Neural progenitor cell (in vitro differentiated cells): ENCODE measurements around the gene MEMO1. TPM values are rescaled to one million over a fixed set of nuclear protein-coding genes. Genes with fewer than 3 reads are reported as not detected.

Experiments used
- DNase-seq: peaks from one replicate; pipeline ENCODE4 v3.0.0-alpha.2; 2016; ENCODE audit warnings: low spot score
- H2AFZ ChIP-seq: fragments of 200-600 bp; sonication (generic); replicated peaks from 2 replicates; pipeline ENCODE4 v1.6.1; 2016; ENCODE audit warnings: antibody characterized with exemption
- H3F3A ChIP-seq: fragments of 200-600 bp; sonication (generic); 2 replicates; pipeline ENCODE4 v1.6.1; 2016; ENCODE audit warnings: antibody characterized with exemption, low read depth
- H3K27ac ChIP-seq: fragments of 200-600 bp; sonication (generic); 2 replicates; pipeline ENCODE4 v1.5.1; 2016; ENCODE audit warnings: mild to moderate bottlenecking
- H3K27me3 ChIP-seq: fragments of 200-600 bp; sonication (generic); 2 replicates; pipeline ENCODE4 v1.6.1; 2016; ENCODE audit warnings: mild to moderate bottlenecking, moderate library complexity
- H3K36me3 ChIP-seq: fragments of 200-600 bp; sonication (generic); 2 replicates; pipeline ENCODE4 v1.5.1; 2016
- H3K4me1 ChIP-seq: fragments of 200-600 bp; sonication (generic); 2 replicates; pipeline ENCODE4 v1.6.1; 2016; ENCODE audit warnings: mixed run types
- H3K4me2 ChIP-seq: fragments of 200-600 bp; sonication (generic); 2 replicates; pipeline ENCODE4 v1.6.1; 2016
- H3K4me3 ChIP-seq: fragments of 200-600 bp; sonication (generic); 2 replicates; pipeline ENCODE4 v1.5.1; 2016
- H3K79me2 ChIP-seq: fragments of 200-600 bp; sonication (generic); 2 replicates; pipeline ENCODE4 v1.6.1; 2016; ENCODE audit warnings: low read depth
- H3K9ac ChIP-seq: fragments of 200-600 bp; sonication (generic); 2 replicates; pipeline ENCODE4 v1.6.1; 2016
- H3K9me3 ChIP-seq: fragments of 200-600 bp; sonication (generic); 2 replicates; pipeline ENCODE4 v1.5.1; 2016; ENCODE audit warnings: low read depth
- H4K20me1 ChIP-seq: fragments of 200-600 bp; sonication (generic); 2 replicates; pipeline ENCODE4 v1.6.1; 2016; ENCODE audit warnings: low read depth
- H3K27ac Mint-ChIP-seq: 3 replicates; pipeline ENCODE4 v1.8.0; 2021; ENCODE audit warnings: mixed read lengths
- H3K27me3 Mint-ChIP-seq: 2 replicates; pipeline ENCODE4 v1.8.0; 2022; ENCODE audit warnings: low read depth, mild to moderate bottlenecking, inconsistent platforms, moderate library complexity, mixed read lengths; ENCODE audit not compliant: insufficient read depth
- H3K36me3 Mint-ChIP-seq: 3 replicates; pipeline ENCODE4 v1.8.0; 2021; ENCODE audit warnings: mixed read lengths
- H3K4me1 Mint-ChIP-seq: 3 replicates; pipeline ENCODE4 v1.8.0; 2021; ENCODE audit warnings: mixed read lengths
- H3K4me3 Mint-ChIP-seq: 3 replicates; pipeline ENCODE4 v1.8.0; 2021; ENCODE audit warnings: mild to moderate bottlenecking, moderate library complexity, mixed read lengths
- H3K9me3 Mint-ChIP-seq: 3 replicates; pipeline ENCODE4 v1.8.0; 2020; ENCODE audit warnings: mixed read lengths
- CTCF ChIP-seq: fragments of 200-600 bp; sonication (generic); IDR thresholded peaks from 2 replicates; pipeline ENCODE4 v1.5.1; 2017; ENCODE audit warnings: antibody characterized with exemption, mild to moderate bottlenecking
- EZH2 ChIP-seq: fragments of 200-600 bp; sonication (generic); IDR thresholded peaks from 2 replicates; pipeline ENCODE4 v1.6.1; 2017; ENCODE audit warnings: antibody characterized with exemption, mild to moderate bottlenecking, moderate library complexity
- EZH2phosphoT487 ChIP-seq: fragments of 200-600 bp; sonication (generic); IDR thresholded peaks from 2 replicates; pipeline ENCODE4 v1.6.1; 2017; ENCODE audit warnings: antibody characterized with exemption
- total RNA-seq: library from RNA; depleted of rRNA; stranded (reverse); fragments of >200 nt; gene quantifications from 2 replicates; pipeline ENCODE4 v1.2.3, GENCODE V29; 2015; ENCODE audit warnings: low replicate concordance

Gene MEMO1
- total RNA-seq, 1 donor from 2014 or later: 25.8 TPM

- DNase-seq: no peak
- no peak overlapping the region for H3K4me3 Mint-ChIP-seq
- peaks cover 35% of the 10 kb centered on the region for H3K79me2 ChIP-seq
These were observed 69.9 kb downstream of the MEMO1 start for GRCh38 chr2:31940920-31941319.

GRCh38 chr2:31937741-31938140 is 73.1 kb downstream of the MEMO1 start:
- H2AFZ ChIP-seq: no peak overlapping the region
- no peaks in the 10 kb centered on the region for H3K4me1 Mint-ChIP-seq
- H3K27me3 Mint-ChIP-seq: no peaks in the 10 kb centered on the region
- H3K36me3 ChIP-seq: no peaks in the 10 kb centered on the region
- H3K4me2 ChIP-seq: no peak overlapping the region
- TF ChIP-seq EZH2 (no peak), EZH2phosphoT487 (no peak), CTCF (no peak)
- H3K36me3 Mint-ChIP-seq: no peaks in the 10 kb centered on the region
- H3K4me1 ChIP-seq: no peaks in the 10 kb centered on the region
- H3K9me3 ChIP-seq: no peaks in the 10 kb centered on the region
- no peak overlapping the region for H3K27ac Mint-ChIP-seq
- no peaks in the 10 kb centered on the region for H4K20me1 ChIP-seq
- DNase-seq: no peak
- H3K4me3 ChIP-seq: no peak overlapping the region
- H3K9ac ChIP-seq: no peak overlapping the region
- H3K9me3 Mint-ChIP-seq: no peaks in the 10 kb centered on the region
- no peak overlapping the region for H3K4me3 Mint-ChIP-seq
- peaks cover 17% of the 10 kb centered on the region for H3K79me2 ChIP-seq
- H3K27me3 ChIP-seq: no peaks in the 10 kb centered on the region
- no peak overlapping the region for H3K27ac ChIP-seq
- H3F3A ChIP-seq: no peaks in the 10 kb centered on the region

More at GRCh38 chr2:31940920-31941319, 69.9 kb downstream of the MEMO1 start:
- no peaks in the 10 kb centered on the region for H3K27me3 Mint-ChIP-seq
- H3K27ac Mint-ChIP-seq: no peak overlapping the region
- H3K9me3 ChIP-seq: no peaks in the 10 kb centered on the region
- no peak overlapping the region for H3K9ac ChIP-seq
- H3K36me3 Mint-ChIP-seq: peaks cover 2% of the 10 kb centered on the region
- H3F3A ChIP-seq: no peaks in the 10 kb centered on the region
- H3K27ac ChIP-seq: no peak overlapping the region
- no peaks in the 10 kb centered on the region for H3K27me3 ChIP-seq
- H3K9me3 Mint-ChIP-seq: no peaks in the 10 kb centered on the region
- no peak overlapping the region for H2AFZ ChIP-seq
- no peak for TF ChIP-seq CTCF
- TF ChIP-seq EZH2: no peak
- no peak for TF ChIP-seq EZH2phosphoT487
- H3K4me1 Mint-ChIP-seq: no peaks in the 10 kb centered on the region
- no peak overlapping the region for H3K4me2 ChIP-seq
- H3K4me1 ChIP-seq: no peaks in the 10 kb centered on the region
- no peaks in the 10 kb centered on the region for H4K20me1 ChIP-seq
- no peak overlapping the region for H3K4me3 ChIP-seq
- H3K36me3 ChIP-seq: no peaks in the 10 kb centered on the region

- H3K36me3 Mint-ChIP-seq: no peaks in the 10 kb centered on the region
These were observed 75.4 kb downstream of the MEMO1 start for GRCh38 chr2:31935370-31935769.

More at GRCh38 chr2:31935370-31935769, 75.4 kb downstream of the MEMO1 start:
- TF ChIP-seq EZH2phosphoT487 (no peak), CTCF (no peak), EZH2 (no peak)
- Histone ChIP-seq H3K4me1 (no peaks in the 10 kb centered on the region), H3K4me2 (no peak overlapping the region), H4K20me1 (no peaks in the 10 kb centered on the region), H3K27ac (no peak overlapping the region), H3K9ac (no peak overlapping the region), H3F3A (no peaks in the 10 kb centered on the region), H3K4me3 (no peak overlapping the region), H3K9me3 (no peaks in the 10 kb centered on the region), H2AFZ (no peak overlapping the region), H3K79me2 (peaks cover 22% of the 10 kb centered on the region), H3K36me3 (no peaks in the 10 kb centered on the region), H3K27me3 (no peaks in the 10 kb centered on the region)
- H3K4me1 Mint-ChIP-seq: no peaks in the 10 kb centered on the region
- DNase-seq: no peak
- no peaks in the 10 kb centered on the region for H3K27me3 Mint-ChIP-seq
- no peaks in the 10 kb centered on the region for H3K9me3 Mint-ChIP-seq
- no peak overlapping the region for H3K27ac Mint-ChIP-seq
- H3K4me3 Mint-ChIP-seq: no peak overlapping the region
